ELR (cell line): ENCODE data around the gene BMPR1A.

ENCODE experiments used
- DNase-seq: peaks from one replicate; pipeline ENCODE4 v3.0.0-alpha.2; 2015; ENCODE audit warnings: low read depth

BMPR1A gene

GRCh38 chr10:86756511-86757112 is at the start of gene BMPR1A:
TSS of gene BMPR1A (plus strand) at chr10:86756619. CDS start at chr10:86876019, 119,400 bp downstream.
- peak; percentile 56 for DNase-seq

DNA sequence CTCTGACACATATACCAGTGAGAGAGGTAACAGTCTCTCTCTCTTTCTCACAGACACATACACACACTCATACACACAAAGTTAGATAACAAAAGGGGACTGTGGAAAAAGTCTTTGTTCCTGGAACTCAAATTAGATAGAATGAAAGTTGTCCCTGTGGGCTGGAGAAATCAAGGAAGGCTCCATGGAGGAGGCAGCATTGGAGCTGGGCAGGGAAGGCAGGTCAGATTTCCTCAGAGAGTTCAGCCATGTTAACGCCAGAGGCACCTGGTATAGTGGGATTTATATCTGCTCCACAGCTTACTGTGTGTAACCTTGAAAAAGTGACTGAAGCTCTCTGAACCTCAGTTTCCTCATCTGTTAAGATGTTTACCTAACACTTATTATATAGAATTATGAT is 49.4 kb upstream of the BMPR1A start:
- no peak for DNase-seq

- no peak for DNase-seq
Observed at GRCh38 chr10:86707505-86707904, 48.9 kb upstream of the BMPR1A start.

DNA sequence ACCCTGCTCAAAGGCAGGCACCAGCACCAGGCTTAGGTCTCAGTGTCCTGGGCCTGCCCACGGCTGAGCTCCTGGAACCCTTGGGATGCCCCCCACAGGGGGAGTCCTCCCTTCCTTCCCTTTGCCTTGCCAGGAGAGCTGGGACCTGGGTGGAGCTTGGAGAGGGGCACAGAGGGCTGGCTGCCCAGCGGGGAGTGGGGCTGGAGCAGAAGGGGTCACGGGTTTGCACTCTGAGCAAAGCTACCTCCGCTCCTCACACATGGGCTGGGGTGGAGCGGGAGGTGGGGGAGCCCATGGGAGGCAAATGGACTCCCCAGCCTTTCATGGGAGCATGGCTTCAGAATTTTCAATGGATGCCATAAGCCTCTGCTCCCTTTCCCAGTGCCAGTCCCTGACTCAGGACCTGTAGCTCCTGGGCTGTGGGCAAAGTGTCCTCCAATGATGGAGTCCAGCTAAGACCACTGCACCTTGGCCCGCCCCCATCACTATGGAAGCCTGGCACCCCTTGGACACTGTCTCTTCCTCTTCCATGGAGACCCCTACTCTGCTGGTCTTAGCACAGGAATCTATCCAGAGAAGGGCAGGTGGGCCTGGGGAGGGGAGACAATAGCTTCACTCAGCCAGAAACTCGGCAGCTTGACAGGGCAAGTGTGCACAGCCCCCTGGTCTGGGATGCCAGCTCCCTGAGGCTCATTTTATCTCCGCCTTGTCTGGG is 48.2 kb upstream of the BMPR1A start:
- DNase-seq, result no peak

- DNase-seq, result no peak
Observed at GRCh38 chr10:86708783-86709380, 47.5 kb upstream of the BMPR1A start.

- no peak for DNase-seq
Observed at GRCh38 chr10:86709396-86710185, 46.8 kb upstream of the BMPR1A start.

DNA sequence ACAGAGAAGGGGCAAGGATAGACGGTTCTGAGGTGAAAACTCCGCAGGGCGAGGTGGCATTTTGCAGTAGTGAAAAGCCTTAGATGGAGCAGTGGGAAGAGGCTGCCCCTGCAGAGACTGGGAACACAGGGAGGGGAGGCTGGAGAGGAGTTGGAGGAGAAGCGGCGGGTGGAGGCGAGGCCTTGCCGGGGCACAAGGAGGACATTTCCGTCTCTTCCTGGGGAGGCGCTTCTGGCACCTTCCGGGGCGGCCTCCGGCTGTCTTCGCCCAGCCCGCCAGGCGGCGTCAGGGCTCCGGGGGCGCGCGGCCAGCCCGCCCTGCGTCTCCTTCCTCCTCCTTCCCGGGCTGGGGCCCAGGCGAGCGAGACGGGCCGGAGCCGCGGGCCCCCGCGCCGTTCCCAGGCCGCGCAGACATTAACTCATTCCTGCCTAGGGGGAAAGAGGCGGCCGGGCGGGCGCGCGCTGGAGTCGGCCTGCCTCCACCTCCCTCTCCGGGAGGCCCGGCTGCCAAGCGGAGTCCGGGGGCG is 45.4 kb upstream of the BMPR1A start:
- DNase-seq, result peak; percentile 91

- DNase-seq, result peak; percentile 59
Observed at GRCh38 chr10:86711513-86712316, 44.7 kb upstream of the BMPR1A start.

DNA sequence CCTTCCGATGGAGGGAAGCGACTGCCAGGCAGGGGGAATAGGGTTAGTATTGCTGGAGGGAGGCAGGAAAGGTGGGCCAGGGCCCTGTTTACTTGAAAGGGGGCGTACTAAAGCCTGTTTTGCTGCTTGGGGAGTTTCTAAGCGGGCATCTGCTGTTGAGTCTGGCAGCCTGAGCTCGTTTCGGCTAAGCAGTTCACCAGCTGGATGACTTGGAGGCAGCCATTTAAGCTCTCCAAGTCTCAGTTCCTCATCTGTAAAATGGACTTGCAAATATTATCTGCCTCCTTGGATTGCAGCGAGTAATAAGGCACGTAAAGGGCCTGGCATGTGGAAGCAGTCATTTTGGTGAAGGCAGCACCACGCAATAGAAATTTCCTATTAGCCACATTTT is 44.1 kb upstream of the BMPR1A start:
- no peak for DNase-seq

DNA sequence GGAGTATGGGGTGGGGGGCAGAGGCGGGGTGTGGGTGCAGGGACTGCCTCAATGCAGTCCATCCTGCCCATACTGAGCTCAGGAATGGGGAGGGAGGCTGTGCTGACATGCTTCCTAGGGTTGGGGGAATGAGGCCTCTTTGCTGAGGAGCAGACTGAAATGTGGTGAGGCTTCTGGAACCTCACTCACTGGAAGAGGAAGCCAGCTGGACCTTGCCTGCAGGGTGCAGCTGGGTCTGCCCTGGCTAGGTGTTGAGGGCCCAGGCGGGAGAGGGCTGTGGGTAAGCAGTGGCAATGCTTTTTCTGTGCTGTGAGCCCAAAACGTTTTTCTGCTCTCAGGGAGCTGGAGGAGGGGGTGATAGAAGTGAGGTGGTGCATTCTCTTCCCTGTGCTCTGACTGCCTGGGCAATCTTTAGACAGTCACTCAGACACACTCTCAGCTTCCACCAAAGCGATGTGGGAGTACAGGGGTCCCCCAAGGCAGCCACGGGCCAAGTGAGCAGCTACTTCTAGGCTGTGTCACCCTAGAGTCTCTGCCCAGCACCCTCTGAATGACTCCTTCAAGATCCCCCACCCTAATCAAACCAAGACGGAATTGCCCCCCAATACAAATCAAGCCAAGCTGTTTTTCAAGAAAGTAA is 41.1 kb upstream of the BMPR1A start:
- no peak for DNase-seq

DNA sequence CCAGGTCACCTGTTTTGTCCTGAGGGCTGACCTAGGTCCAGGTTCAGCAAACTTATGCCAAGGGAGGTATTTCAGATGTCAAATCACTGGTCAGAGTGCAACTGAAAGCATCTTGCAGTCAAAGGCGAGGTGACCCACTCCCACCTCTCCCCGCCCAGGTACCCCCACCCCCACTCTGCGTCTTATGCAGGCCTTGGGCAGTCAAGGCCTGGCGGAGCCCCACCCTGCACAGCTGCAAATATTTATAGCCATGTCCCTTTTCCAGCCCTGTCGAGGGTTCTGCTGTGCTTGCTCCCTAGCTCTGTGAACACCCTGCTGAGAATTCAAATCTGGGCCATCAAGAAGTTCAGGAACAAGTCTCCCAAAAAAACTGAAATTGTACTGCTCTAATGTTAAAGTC is 40.6 kb upstream of the BMPR1A start:
- no peak for DNase-seq

DNA sequence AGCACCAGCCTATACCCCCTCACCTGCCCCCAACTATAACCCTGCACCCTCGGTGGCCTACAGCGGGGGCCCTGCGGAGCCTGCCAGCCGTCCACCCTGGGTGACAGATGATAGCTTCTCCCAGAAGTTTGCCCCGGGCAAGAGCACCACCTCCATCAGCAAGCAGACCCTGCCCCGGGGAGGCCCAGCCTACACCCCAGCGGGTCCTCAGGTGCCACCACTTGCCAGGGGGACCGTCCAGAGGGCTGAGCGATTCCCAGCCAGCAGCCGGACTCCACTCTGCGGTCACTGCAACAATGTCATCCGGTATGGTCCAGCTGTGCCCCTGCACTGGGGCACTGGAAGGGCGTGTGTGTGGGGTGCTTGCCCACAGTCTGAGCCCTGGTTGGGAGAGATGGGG is 40.0 kb upstream of the BMPR1A start:
- DNase-seq, result no peak

GRCh38 chr10:86718556-86718955 is 37.9 kb upstream of the BMPR1A start:
- DNase-seq, result no peak

- no peak for DNase-seq
Observed at GRCh38 chr10:86721232-86721631, 35.2 kb upstream of the BMPR1A start.

DNA sequence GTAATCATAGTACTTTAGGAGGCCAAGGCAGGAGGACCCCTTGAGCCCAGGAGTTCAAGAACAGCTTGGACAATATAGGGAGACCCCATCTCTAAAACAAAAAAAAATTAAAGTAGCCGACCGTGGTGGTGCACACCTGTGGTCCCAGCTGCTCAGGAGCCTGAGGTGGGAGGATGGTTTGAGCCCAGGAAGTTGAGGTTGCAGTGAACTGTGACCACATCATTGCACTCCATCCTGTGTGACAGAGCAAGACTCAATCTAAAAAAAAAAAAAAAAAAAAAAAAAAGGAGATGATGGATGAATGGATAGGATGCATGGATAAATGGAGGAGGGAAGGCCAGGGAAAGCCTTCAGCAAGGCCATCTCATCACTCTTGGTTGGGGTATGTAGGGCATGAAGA is 33.4 kb upstream of the BMPR1A start:
- DNase-seq, result no peak

DNA sequence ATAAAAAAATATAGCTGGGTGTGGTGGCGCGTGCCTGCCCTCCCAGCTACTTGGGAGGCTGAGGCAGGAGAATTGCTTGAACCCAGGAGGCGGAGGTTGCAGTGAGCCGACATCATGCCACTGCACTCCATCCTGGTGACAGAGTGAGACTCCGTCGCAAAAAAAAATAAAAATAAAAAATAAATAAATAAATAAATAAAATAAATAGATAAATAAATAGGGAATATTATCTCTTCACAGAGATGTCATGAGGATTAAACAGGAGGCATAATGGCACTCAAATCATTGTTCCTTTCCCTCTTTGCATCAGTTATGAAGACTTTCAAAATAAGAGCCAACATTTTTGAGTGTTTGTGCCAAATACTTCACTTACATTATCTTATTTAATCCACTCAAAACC is 32.0 kb upstream of the BMPR1A start:
- DNase-seq, result no peak

- no peak for DNase-seq
Observed at GRCh38 chr10:86725980-86726676, 30.3 kb upstream of the BMPR1A start.

GRCh38 chr10:86726677-86726999 is 29.8 kb upstream of the BMPR1A start:
- no peak for DNase-seq

- no peak for DNase-seq
Observed at GRCh38 chr10:86727470-86727869, 28.9 kb upstream of the BMPR1A start.

DNA sequence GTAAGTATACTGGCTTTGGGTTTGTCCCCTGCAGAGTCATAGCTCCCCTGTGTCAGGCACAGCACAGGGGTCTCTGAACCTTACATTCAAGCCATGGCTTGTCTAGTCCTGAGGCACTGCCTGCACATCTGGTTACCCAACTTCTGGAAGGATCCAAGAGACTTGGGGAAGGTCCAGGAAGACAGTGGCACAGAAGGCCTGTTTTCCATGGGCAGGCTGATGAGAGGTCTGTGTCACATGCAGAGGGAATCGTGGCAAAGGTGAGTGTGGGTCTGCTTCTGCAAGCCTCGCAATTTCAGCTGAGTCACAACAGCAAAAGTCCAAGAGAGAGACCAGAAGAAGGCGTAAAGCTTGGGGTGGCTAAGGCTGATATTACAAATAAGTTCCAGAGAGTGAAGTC is 28.4 kb upstream of the BMPR1A start:
- DNase-seq, result no peak

GRCh38 chr10:86729677-86730076 is 26.7 kb upstream of the BMPR1A start:
- DNase-seq, result no peak
